ENCODE data around the gene ARHGDIA. TPM values are rescaled to one million over a fixed set of nuclear protein-coding genes. Genes with fewer than 3 reads are reported as not detected.

ARHGDIA gene
- total RNA-seq, 2 experiments from 2014 or later, result 706 to 715 TPM

- Mint-ChIP-seq H3K4me1 (ENCODE audit: low read depth) (peaks cover 17% of the 10 kb centered on the region), H3K27me3 (no peaks in the 10 kb centered on the region), H3K36me3 (ENCODE audit: low read depth) (peaks cover 45% of the 10 kb centered on the region), H3K27ac (no peak overlapping the region), H3K9me3 (no peaks in the 10 kb centered on the region), H3K4me3 (peak overlapping the region; percentile 80)
- ATAC-seq (ENCODE audit: poor library complexity) (no peak), DNase-seq (peak in 1 of 14 experiments; percentile 50)
- ChIA-PET POLR2A (no interaction called here), CTCF (interaction anchor here (1.1 to 1.5 kb wide), 3 partner anchors 14 to 48 kb away, joined by 3 to 4 read pairs (median 3); no protein-coding TSS in a partner anchor)
- Histone ChIP-seq H3K4me1 (ENCODE audit: insufficient read depth, low read length) (peaks cover 39% of the 10 kb centered on the region), H3K36me3 (ENCODE audit: insufficient read depth, low read length) (peaks cover 52% of the 10 kb centered on the region), H3K27me3 (ENCODE audit: control insufficient read depth in 1 of 2, insufficient read depth in 2 of 2, low read length in 2 of 2) (no peaks in the 10 kb centered on the region), H3K4me3 (ENCODE audit: low read length) (no peak overlapping the region), H3K9me3 (ENCODE audit: control insufficient read depth in 1 of 2, insufficient read depth in 1 of 2, low read length in 2 of 2) (no peaks in the 10 kb centered on the region), H3K27ac (ENCODE audit: low read depth in 1 of 2, low read length in 2 of 2) (peak overlapping the region in 1 of 2 donors; percentile 29)
- intact Hi-C loops (cut with DNase I, micrococcal nuclease), result loop anchor here (1.0 to 2.0 kb wide), 4 partner anchors 15 to 52 kb away; partner anchors contain the start of genes ALYREF (in 2 of the 2), ANAPC11 (in 2 of the 2), MAFG (in 1 of the 2) and P4HB (in 1 of the 2)
- TF ChIP-seq CTCF (IDR thresholded peaks at IDR 0.05), result no peak
These were observed 40.8 kb upstream of the ARHGDIA start for GRCh38 chr17:81911969-81912368.

GRCh38 chr17:81911277-81911961, 40.3 kb upstream of the ARHGDIA start, which contains the start of gene PCYT2:
PCYT2 (minus strand) TSS chr17:81911399; CDS start chr17:81911355, 44 bp downstream.
- Histone ChIP-seq H3K4me1 (ENCODE audit: insufficient read depth, low read length) (peaks cover 33% of the 10 kb centered on the region), H3K4me3 (ENCODE audit: low read length) (peak within 1 kb of the TSS; percentile 72), H3K36me3 (ENCODE audit: insufficient read depth, low read length) (peaks cover 52% of the 10 kb centered on the region), H3K27me3 (ENCODE audit: control insufficient read depth in 1 of 2, insufficient read depth in 2 of 2, low read length in 2 of 2) (no peaks in the 10 kb centered on the region), H3K9me3 (ENCODE audit: control insufficient read depth in 1 of 2, insufficient read depth in 1 of 2, low read length in 2 of 2) (no peaks in the 10 kb centered on the region), H3K27ac (ENCODE audit: low read depth in 1 of 2, low read length in 2 of 2) (peak within 1 kb of the TSS in 1 of 2 donors; percentile 29)
- H3K4me3 Mint-ChIP-seq, result peak within 1 kb of the TSS; percentile 92
- POLR2A ChIA-PET, result interaction anchor here (0.6 to 3.6 kb wide), 4 partner anchors 16 to 51 kb away, joined by 3 to 13 read pairs (median 5); partner anchors contain the start of genes ARHGDIA, MAFG and P4HB
- ATAC-seq (ENCODE audit: poor library complexity) (peak; percentile 97), DNase-seq (peak; percentile 89 to 97 (median 93))
- no peaks in the 10 kb centered on the region for H3K9me3 Mint-ChIP-seq
- H3K36me3 Mint-ChIP-seq (ENCODE audit: low read depth), result peaks cover 42% of the 10 kb centered on the region
- peak within 1 kb of the TSS; percentile 73 for H3K27ac Mint-ChIP-seq
- H3K4me1 Mint-ChIP-seq (ENCODE audit: low read depth), result peaks cover 11% of the 10 kb centered on the region
- CTCF ChIA-PET, result interaction anchor here (1.1 to 1.5 kb wide), 2 partner anchors 15 to 18 kb away, joined by 3 read pairs; no protein-coding TSS in a partner anchor
- TF ChIP-seq CTCF (IDR thresholded peaks at IDR 0.05), result no peak
- H3K27me3 Mint-ChIP-seq, result no peaks in the 10 kb centered on the region
- intact Hi-C loops (cut with DNase I, micrococcal nuclease), result loop anchor here (1.0 to 2.0 kb wide), 4 partner anchors 15 to 51 kb away; partner anchors contain the start of genes ALYREF (in 2 of the 2), ANAPC11 (in 2 of the 2), MAFG (in 1 of the 2) and P4HB (in 1 of the 2)

- H3K9me3 Mint-ChIP-seq, result no peaks in the 10 kb centered on the region
- Histone ChIP-seq H3K9me3 (ENCODE audit: control insufficient read depth in 1 of 2, insufficient read depth in 1 of 2, low read length in 2 of 2) (no peaks in the 10 kb centered on the region), H3K36me3 (ENCODE audit: insufficient read depth, low read length) (peaks cover 50% of the 10 kb centered on the region), H3K27me3 (ENCODE audit: control insufficient read depth in 1 of 2, insufficient read depth in 2 of 2, low read length in 2 of 2) (no peaks in the 10 kb centered on the region), H3K4me1 (ENCODE audit: insufficient read depth, low read length) (peaks cover 29% of the 10 kb centered on the region), H3K4me3 (ENCODE audit: low read length) (peak overlapping the region; percentile 72), H3K27ac (ENCODE audit: low read depth in 1 of 2, low read length in 2 of 2) (no peak overlapping the region)
- no peaks in the 10 kb centered on the region for H3K27me3 Mint-ChIP-seq
- H3K4me1 Mint-ChIP-seq (ENCODE audit: low read depth), result peaks cover 7% of the 10 kb centered on the region
- H3K36me3 Mint-ChIP-seq (ENCODE audit: low read depth), result peaks cover 37% of the 10 kb centered on the region
- POLR2A ChIA-PET, result interaction anchor here (0.6 to 3.6 kb wide), 4 partner anchors 17 to 50 kb away, joined by 3 to 13 read pairs (median 5); partner anchors contain the start of genes ARHGDIA, MAFG and P4HB
- ATAC-seq (ENCODE audit: poor library complexity) (no peak), DNase-seq (no peak)
- peak overlapping the region; percentile 92 for H3K4me3 Mint-ChIP-seq
- CTCF ChIA-PET, result interaction anchor here (1.5 kb wide), 1 partner anchor 15 kb away, joined by 3 read pairs; no protein-coding TSS in a partner anchor
- peak overlapping the region; percentile 73 for H3K27ac Mint-ChIP-seq
- intact Hi-C loops (cut with DNase I, micrococcal nuclease), result loop anchor here (1.0 to 2.0 kb wide), 4 partner anchors 16 to 51 kb away; partner anchors contain the start of genes ALYREF (in 2 of the 2), ANAPC11 (in 2 of the 2), MAFG (in 1 of the 2) and P4HB (in 1 of the 2)
- TF ChIP-seq CTCF (IDR thresholded peaks at IDR 0.05), result no peak
These were observed 39.7 kb upstream of the ARHGDIA start for GRCh38 chr17:81910840-81911276.

Measured in CD4-positive, alpha-beta T cell (primary cell).